Skeletal muscle satellite cell (primary cell): ENCODE measurements around the gene OLFM3.

Source experiments
- H3K27me3 ChIP-seq: 2 replicates; pipeline ENCODE4 v1.7.0; 2013; ENCODE audit warnings: low read length; ENCODE audit not compliant: control insufficient read depth, insufficient read depth
- H3K36me3 ChIP-seq: 2 replicates; pipeline ENCODE4 v1.7.0; 2013; ENCODE audit warnings: mild to moderate bottlenecking, control low read depth, low read length; ENCODE audit not compliant: insufficient read depth
- H3K4me1 ChIP-seq: 2 replicates; pipeline ENCODE4 v1.7.0; 2013; ENCODE audit warnings: low read length; ENCODE audit not compliant: control insufficient read depth, insufficient read depth
- H3K4me2 ChIP-seq: 2 replicates; pipeline ENCODE4 v1.7.0; 2013; ENCODE audit warnings: mild to moderate bottlenecking, low read length
- H3K4me3 ChIP-seq: 2 replicates; pipeline ENCODE4 v1.7.0; 2013; ENCODE audit warnings: low read length
- H3K9ac ChIP-seq: 2 replicates; pipeline ENCODE4 v1.7.0; 2013; ENCODE audit warnings: mild to moderate bottlenecking, low read depth, low read length, moderate library complexity
- H3K9me3 ChIP-seq: replicated peaks from 2 replicates; pipeline ENCODE4 v1.7.0; 2013; ENCODE audit warnings: mild to moderate bottlenecking, control low read depth, low read length

Gene OLFM3

GRCh38 chr1:101976161-101976560, 20.6 kb downstream of the OLFM3 start:
- Histone ChIP-seq H3K4me2 (no peak overlapping the region), H3K9me3 (no peaks in the 10 kb centered on the region), H3K9ac (no peak overlapping the region), H3K4me3 (no peak overlapping the region), H3K4me1 (no peaks in the 10 kb centered on the region), H3K27me3 (no peaks in the 10 kb centered on the region), H3K36me3 (no peaks in the 10 kb centered on the region)

GRCh38 chr1:101975371-101975770, 21.4 kb downstream of the OLFM3 start:
- Histone ChIP-seq H3K9me3 (no peaks in the 10 kb centered on the region), H3K27me3 (no peaks in the 10 kb centered on the region), H3K4me2 (no peak overlapping the region), H3K4me1 (no peaks in the 10 kb centered on the region), H3K4me3 (no peak overlapping the region), H3K36me3 (no peaks in the 10 kb centered on the region), H3K9ac (no peak overlapping the region)

GRCh38 chr1:101974599-101975274, 22.0 kb downstream of the OLFM3 start:
- no peaks in the 10 kb centered on the region for H3K36me3 ChIP-seq
- no peaks in the 10 kb centered on the region for H3K27me3 ChIP-seq
- no peaks in the 10 kb centered on the region for H3K9me3 ChIP-seq
- no peak overlapping the region for H3K4me2 ChIP-seq
- H3K4me3 ChIP-seq: no peak overlapping the region
- no peaks in the 10 kb centered on the region for H3K4me1 ChIP-seq
- H3K9ac ChIP-seq: no peak overlapping the region

GRCh38 chr1:101971304-101971703, 25.4 kb downstream of the OLFM3 start:
- no peaks in the 10 kb centered on the region for H3K27me3 ChIP-seq
- no peaks in the 10 kb centered on the region for H3K4me1 ChIP-seq
- H3K4me3 ChIP-seq: no peak overlapping the region
- H3K9ac ChIP-seq: no peak overlapping the region
- no peaks in the 10 kb centered on the region for H3K9me3 ChIP-seq
- H3K36me3 ChIP-seq: no peaks in the 10 kb centered on the region
- H3K4me2 ChIP-seq: no peak overlapping the region

GRCh38 chr1:101967871-101968270, 28.9 kb downstream of the OLFM3 start:
- Histone ChIP-seq H3K36me3 (no peaks in the 10 kb centered on the region), H3K27me3 (no peaks in the 10 kb centered on the region), H3K4me1 (no peaks in the 10 kb centered on the region), H3K4me2 (no peak overlapping the region), H3K9ac (no peak overlapping the region), H3K4me3 (no peak overlapping the region), H3K9me3 (no peaks in the 10 kb centered on the region)

GRCh38 chr1:101965341-101965740, 31.4 kb downstream of the OLFM3 start:
- H3K4me3 ChIP-seq: no peak overlapping the region
- no peaks in the 10 kb centered on the region for H3K4me1 ChIP-seq
- no peaks in the 10 kb centered on the region for H3K9me3 ChIP-seq
- no peaks in the 10 kb centered on the region for H3K27me3 ChIP-seq
- no peak overlapping the region for H3K9ac ChIP-seq
- H3K4me2 ChIP-seq: no peak overlapping the region
- H3K36me3 ChIP-seq: no peaks in the 10 kb centered on the region

GRCh38 chr1:101964708-101965107, 32.0 kb downstream of the OLFM3 start:
- H3K4me2 ChIP-seq: no peak overlapping the region
- H3K27me3 ChIP-seq: no peaks in the 10 kb centered on the region
- H3K9me3 ChIP-seq: no peaks in the 10 kb centered on the region
- H3K4me1 ChIP-seq: no peaks in the 10 kb centered on the region
- H3K4me3 ChIP-seq: no peak overlapping the region
- no peaks in the 10 kb centered on the region for H3K36me3 ChIP-seq
- no peak overlapping the region for H3K9ac ChIP-seq

GRCh38 chr1:101960142-101960541, 36.6 kb downstream of the OLFM3 start:
- no peaks in the 10 kb centered on the region for H3K27me3 ChIP-seq
- H3K4me2 ChIP-seq: no peak overlapping the region
- H3K36me3 ChIP-seq: no peaks in the 10 kb centered on the region
- H3K4me1 ChIP-seq: no peaks in the 10 kb centered on the region
- H3K4me3 ChIP-seq: no peak overlapping the region
- no peaks in the 10 kb centered on the region for H3K9me3 ChIP-seq
- H3K9ac ChIP-seq: no peak overlapping the region

GRCh38 chr1:101959456-101959855, 37.3 kb downstream of the OLFM3 start:
- no peak overlapping the region for H3K4me3 ChIP-seq
- no peaks in the 10 kb centered on the region for H3K4me1 ChIP-seq
- H3K9me3 ChIP-seq: no peaks in the 10 kb centered on the region
- no peaks in the 10 kb centered on the region for H3K36me3 ChIP-seq
- no peaks in the 10 kb centered on the region for H3K27me3 ChIP-seq
- no peak overlapping the region for H3K9ac ChIP-seq
- H3K4me2 ChIP-seq: no peak overlapping the region

- H3K4me1 ChIP-seq: no peaks in the 10 kb centered on the region
- H3K9ac ChIP-seq: no peak overlapping the region
- no peaks in the 10 kb centered on the region for H3K9me3 ChIP-seq
- no peaks in the 10 kb centered on the region for H3K36me3 ChIP-seq
- no peak overlapping the region for H3K4me3 ChIP-seq
- H3K4me2 ChIP-seq: no peak overlapping the region
- H3K27me3 ChIP-seq: no peaks in the 10 kb centered on the region
These were observed 39.0 kb downstream of the OLFM3 start for GRCh38 chr1:101957771-101958170.

GRCh38 chr1:101953623-101954022, 43.1 kb downstream of the OLFM3 start:
- Histone ChIP-seq H3K4me3 (no peak overlapping the region), H3K36me3 (no peaks in the 10 kb centered on the region), H3K27me3 (no peaks in the 10 kb centered on the region), H3K4me1 (no peaks in the 10 kb centered on the region), H3K4me2 (no peak overlapping the region), H3K9ac (no peak overlapping the region), H3K9me3 (no peaks in the 10 kb centered on the region)

GRCh38 chr1:101945884-101946283, 50.8 kb downstream of the OLFM3 start:
- H3K4me2 ChIP-seq: no peak overlapping the region
- H3K4me3 ChIP-seq: no peak overlapping the region
- H3K36me3 ChIP-seq: no peaks in the 10 kb centered on the region
- H3K27me3 ChIP-seq: no peaks in the 10 kb centered on the region
- H3K9ac ChIP-seq: no peak overlapping the region
- no peaks in the 10 kb centered on the region for H3K9me3 ChIP-seq
- H3K4me1 ChIP-seq: no peaks in the 10 kb centered on the region
